H1 (cell line): Measurements from ENCODE around the gene BBLN.

Experiments used
- BRCA1 ChIP-seq: IDR thresholded peaks from 2 replicates; pipeline ENCODE4 v1.6.1; 2012; ENCODE audit warnings: low read depth, low read length, improper control_type of control experiment
- CREB1 ChIP-seq: IDR thresholded peaks from 2 replicates; pipeline ENCODE4 v1.6.1; 2012; ENCODE audit warnings: inconsistent platforms
- EZH2 ChIP-seq: fragments of 200-600 bp; sonication (generic); IDR thresholded peaks from 2 replicates; pipeline ENCODE4 v1.7.1; 2012; ENCODE audit warnings: low read depth, mild to moderate bottlenecking, moderate library complexity, low read length, inconsistent platforms; ENCODE audit not compliant: severe bottlenecking
- HDAC2 ChIP-seq, 2 experiments: fragments of 300-600 bp in 1 of 2; sonication (generic) in 1 of 2; IDR thresholded peaks; 2 replicates each; pipeline ENCODE4 v1.6.1; 2011 to 2012; ENCODE audit warnings: low read depth in 2 of 2, low read length in 2 of 2, mild to moderate bottlenecking in 2 of 2, moderate library complexity in 2 of 2, borderline replicate concordance in 1 of 2, inconsistent platforms in 1 of 2
- MAFK ChIP-seq: IDR thresholded peaks from 2 replicates; pipeline ENCODE4 v1.6.1; 2012; ENCODE audit warnings: low read depth, mild to moderate bottlenecking, improper control_type of control experiment, low read length
- POLR2A ChIP-seq, 2 experiments: IDR thresholded peaks; 1 replicate in 1 of 2; 2 replicates in 1 of 2; pipeline ENCODE4 v1.6.1; 2011; ENCODE audit warnings: low read depth in 2 of 2, low read length in 2 of 2, mild to moderate bottlenecking in 2 of 2; ENCODE audit errors: control extremely low read depth in 1 of 2
- POLR2AphosphoS5 ChIP-seq: IDR thresholded peaks from 2 replicates; pipeline ENCODE4 v1.6.1; 2011; ENCODE audit warnings: low read depth, low read length
- RBBP5 ChIP-seq: IDR thresholded peaks from 2 replicates; pipeline ENCODE4 v1.7.1; 2012; ENCODE audit warnings: low read depth, mild to moderate bottlenecking, inconsistent platforms, low read length, moderate library complexity, borderline replicate concordance
- SIRT6 ChIP-seq: IDR thresholded peaks from one replicate; pipeline ENCODE4 v1.7.1; 2012; ENCODE audit warnings: low read length, inconsistent platforms
- SUZ12 ChIP-seq: fragments of 200-600 bp; sonication (generic); IDR thresholded peaks from 2 replicates; pipeline ENCODE4 v1.6.1; 2012; ENCODE audit warnings: mild to moderate bottlenecking, inconsistent platforms, low read length, moderate library complexity, mixed read lengths
- TF ChIP-seq, protein P1 (sequence below), 3 experiments: IDR thresholded peaks; 1 replicate in 2 of 3; 2 replicates in 1 of 3; pipeline versions ENCODE4 v1.5.1 to v1.6.1; 2011; ENCODE audit warnings: low read length in 3 of 3, mild to moderate bottlenecking in 3 of 3, inconsistent platforms in 2 of 3, low read depth in 1 of 3, moderate library complexity in 1 of 3; ENCODE audit not compliant: insufficient read depth in 1 of 3; ENCODE audit errors: control extremely low read depth in 1 of 3
- TF ChIP-seq, protein P2 (sequence below): IDR thresholded peaks from 2 replicates; pipeline ENCODE4 v1.6.1; 2011; ENCODE audit warnings: low read depth, mild to moderate bottlenecking, low read length; ENCODE audit not compliant: insufficient read depth

DNA sequence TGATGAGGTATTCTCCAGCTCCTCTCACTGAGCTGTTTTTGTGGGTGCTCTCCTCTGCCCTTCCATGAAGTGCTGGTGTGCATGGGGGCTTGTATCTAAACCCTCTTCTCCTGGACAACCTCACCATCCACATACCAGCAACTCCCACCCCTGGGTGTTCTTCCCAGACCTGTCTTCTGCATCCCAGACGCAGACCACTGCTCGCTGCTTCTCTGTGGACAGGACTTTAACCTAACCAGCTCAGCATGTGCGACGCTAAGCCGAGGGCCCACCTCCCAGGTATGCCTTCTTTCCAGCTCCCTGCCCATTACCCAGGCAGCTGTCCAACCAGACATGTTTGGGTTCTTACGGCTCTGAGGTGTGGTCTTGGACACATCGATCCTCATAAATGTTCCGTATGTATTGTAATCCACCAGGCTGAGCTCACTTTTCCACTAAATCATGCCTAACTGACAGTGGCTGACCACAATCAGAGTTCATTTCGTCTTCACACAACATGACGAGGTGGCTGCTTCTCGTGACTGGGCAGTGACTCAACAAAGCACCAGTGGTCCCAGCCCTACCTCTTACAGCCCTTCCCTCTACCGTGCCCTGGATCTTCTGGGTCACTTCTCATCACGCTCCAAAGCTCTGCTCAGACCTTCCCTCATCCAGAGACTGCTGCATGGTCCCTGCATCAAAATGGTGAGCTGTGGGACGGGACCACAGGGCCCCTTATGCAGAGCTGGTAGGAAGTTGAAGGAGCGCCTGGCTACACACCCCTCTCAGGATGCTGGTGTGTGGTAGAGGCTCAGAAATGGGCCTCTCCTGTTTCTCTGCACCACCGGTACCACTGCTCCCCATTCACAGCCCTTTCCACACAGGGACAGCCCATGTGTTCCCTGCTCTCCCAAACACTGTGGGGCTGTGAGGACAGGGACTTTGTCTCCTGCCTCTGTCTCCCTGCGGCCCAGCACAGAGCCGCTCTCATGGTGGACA lies 23.0 kb upstream of the BBLN start:
- TF ChIP-seq, protein P1, sequence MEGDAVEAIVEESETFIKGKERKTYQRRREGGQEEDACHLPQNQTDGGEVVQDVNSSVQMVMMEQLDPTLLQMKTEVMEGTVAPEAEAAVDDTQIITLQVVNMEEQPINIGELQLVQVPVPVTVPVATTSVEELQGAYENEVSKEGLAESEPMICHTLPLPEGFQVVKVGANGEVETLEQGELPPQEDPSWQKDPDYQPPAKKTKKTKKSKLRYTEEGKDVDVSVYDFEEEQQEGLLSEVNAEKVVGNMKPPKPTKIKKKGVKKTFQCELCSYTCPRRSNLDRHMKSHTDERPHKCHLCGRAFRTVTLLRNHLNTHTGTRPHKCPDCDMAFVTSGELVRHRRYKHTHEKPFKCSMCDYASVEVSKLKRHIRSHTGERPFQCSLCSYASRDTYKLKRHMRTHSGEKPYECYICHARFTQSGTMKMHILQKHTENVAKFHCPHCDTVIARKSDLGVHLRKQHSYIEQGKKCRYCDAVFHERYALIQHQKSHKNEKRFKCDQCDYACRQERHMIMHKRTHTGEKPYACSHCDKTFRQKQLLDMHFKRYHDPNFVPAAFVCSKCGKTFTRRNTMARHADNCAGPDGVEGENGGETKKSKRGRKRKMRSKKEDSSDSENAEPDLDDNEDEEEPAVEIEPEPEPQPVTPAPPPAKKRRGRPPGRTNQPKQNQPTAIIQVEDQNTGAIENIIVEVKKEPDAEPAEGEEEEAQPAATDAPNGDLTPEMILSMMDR (IDR thresholded peaks at IDR 0.05; ENCODE audit: control extremely low read depth in 1 of 3, insufficient read depth in 1 of 3, low read depth in 1 of 3, low read length in 3 of 3) = no peak
- no peak for TF ChIP-seq HDAC2 (IDR thresholded peaks at IDR 0.05; ENCODE audit: borderline replicate concordance in 1 of 2, low read depth in 2 of 2, low read length in 2 of 2)
- TF ChIP-seq BRCA1 = no peak
- TF ChIP-seq, protein P2, sequence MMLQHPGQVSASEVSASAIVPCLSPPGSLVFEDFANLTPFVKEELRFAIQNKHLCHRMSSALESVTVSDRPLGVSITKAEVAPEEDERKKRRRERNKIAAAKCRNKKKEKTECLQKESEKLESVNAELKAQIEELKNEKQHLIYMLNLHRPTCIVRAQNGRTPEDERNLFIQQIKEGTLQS = no peak
- no peak for TF ChIP-seq POLR2AphosphoS5
- TF ChIP-seq EZH2 = no peak
- no peak for TF ChIP-seq MAFK
- TF ChIP-seq SUZ12 = no peak
- no peak for TF ChIP-seq POLR2A (IDR thresholded peaks at IDR 0.05; ENCODE audit: control extremely low read depth in 1 of 2, low read depth in 2 of 2, low read length in 2 of 2)
- no peak for TF ChIP-seq RBBP5
- no peak for TF ChIP-seq SIRT6
- TF ChIP-seq CREB1 = no peak
